ENCODE measurements around the gene PYCARD. TPM values are rescaled to one million over a fixed set of nuclear protein-coding genes. Genes with fewer than 3 reads are reported as not detected.
"Not testable (repeated sequence)": the region's sequence is repeated elsewhere in the genome, so short reads cannot be mapped to it uniquely, and the experiment has no call there.

Gene PYCARD
- total and polyA plus RNA-seq, 8 donors: 3.3 to 27.3 (median 9.6) TPM

DNA sequence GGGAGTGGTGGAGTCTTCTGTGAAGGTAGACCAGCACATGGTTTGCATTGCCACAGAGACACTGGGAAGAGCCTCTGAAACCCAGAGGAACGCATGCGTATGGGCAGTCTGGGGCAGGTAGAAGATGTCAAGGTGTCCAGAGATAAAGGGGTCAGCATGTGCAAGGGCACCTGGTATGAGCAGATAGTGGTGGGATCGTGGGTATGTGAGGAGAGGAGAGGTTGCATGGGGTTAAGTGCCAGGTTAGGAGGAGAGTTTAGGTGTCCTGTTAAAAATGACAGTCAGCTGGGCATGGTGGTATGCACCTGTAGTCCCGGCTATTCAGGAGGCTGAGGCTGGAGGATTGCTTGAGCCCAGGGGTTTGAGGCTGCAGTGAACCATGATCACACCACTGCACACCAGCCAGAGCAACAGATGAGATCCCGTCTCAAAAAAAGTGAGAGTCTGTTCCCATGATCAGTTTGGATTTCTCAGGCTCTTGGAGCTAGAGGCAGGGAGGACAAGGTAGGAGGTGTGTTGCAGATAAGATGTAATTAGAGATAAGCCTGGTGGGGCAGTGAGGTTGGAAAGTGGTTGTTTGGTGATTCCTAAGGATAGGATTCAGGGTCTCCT is 3.0 kb downstream of the PYCARD start:
- no peaks in the 10 kb centered on the region for H3K27me3 ChIP-seq
- H3K4me1 ChIP-seq: peaks cover 0 to 4% (median 0%) of the 10 kb centered on the region in 3 donors
- no peak overlapping the region for H3K4me3 ChIP-seq
- no peak overlapping the region for H3K27ac ChIP-seq
- ATAC-seq (no peak), FAIRE-seq (no peak), DNase-seq (no peak)
- H3K36me3 ChIP-seq: peaks cover 0 to 13% (median 11%) of the 10 kb centered on the region in 3 donors
- WGBS, 2 donors: 86 to 92% methylated on average over 5 of the region's 5 CpGs
- intact Hi-C loops (cut with DNase I): no loop called here
- TF ChIP-seq, protein P1, sequence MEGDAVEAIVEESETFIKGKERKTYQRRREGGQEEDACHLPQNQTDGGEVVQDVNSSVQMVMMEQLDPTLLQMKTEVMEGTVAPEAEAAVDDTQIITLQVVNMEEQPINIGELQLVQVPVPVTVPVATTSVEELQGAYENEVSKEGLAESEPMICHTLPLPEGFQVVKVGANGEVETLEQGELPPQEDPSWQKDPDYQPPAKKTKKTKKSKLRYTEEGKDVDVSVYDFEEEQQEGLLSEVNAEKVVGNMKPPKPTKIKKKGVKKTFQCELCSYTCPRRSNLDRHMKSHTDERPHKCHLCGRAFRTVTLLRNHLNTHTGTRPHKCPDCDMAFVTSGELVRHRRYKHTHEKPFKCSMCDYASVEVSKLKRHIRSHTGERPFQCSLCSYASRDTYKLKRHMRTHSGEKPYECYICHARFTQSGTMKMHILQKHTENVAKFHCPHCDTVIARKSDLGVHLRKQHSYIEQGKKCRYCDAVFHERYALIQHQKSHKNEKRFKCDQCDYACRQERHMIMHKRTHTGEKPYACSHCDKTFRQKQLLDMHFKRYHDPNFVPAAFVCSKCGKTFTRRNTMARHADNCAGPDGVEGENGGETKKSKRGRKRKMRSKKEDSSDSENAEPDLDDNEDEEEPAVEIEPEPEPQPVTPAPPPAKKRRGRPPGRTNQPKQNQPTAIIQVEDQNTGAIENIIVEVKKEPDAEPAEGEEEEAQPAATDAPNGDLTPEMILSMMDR (IDR thresholded peaks at IDR 0.05): no peak
- no peaks in the 10 kb centered on the region for H3K9me3 ChIP-seq

DNA sequence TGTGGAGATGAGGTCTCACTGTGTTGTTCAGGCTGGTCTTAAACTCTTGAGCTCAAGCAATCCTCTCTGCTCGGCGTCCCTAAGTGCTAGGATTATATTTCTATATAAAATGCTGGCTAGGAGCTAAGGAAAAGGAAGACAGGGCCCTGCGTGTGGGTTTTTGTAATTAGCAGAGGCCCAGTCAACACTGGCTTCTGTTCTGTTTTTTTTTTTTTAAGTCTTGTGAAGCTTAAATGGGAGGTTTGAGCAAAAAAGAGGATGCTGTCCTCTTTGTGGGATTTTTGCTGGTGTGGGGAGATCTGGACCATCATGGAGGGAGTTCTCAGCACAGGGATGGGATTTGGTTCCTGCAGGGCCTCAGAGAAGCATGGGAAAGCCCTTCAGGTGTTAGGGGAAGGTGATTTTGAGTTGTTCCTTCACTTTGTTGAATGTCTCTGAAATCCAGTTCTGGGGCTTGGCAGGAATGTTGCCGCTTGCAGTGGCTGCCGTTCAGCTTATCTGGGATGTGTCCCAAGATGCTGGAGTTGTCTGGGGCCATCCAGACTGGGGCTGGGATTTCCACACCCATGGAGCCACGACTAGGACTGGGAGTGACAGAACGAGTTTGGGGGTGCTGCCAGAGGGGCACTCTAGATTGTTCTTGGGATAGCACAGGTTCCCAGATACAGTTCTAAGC is 4.2 kb downstream of the PYCARD start:
- Histone ChIP-seq H3K9me3 (no peaks in the 10 kb centered on the region), H3K27me3 (no peaks in the 10 kb centered on the region), H3K27ac (no peak overlapping the region), H3K4me3 (no peak overlapping the region), H3K4me1 (peaks cover 0 to 4% (median 0%) of the 10 kb centered on the region in 3 donors), H3K36me3 (peaks cover 0 to 21% (median 15%) of the 10 kb centered on the region in 3 donors)
- WGBS, 2 donors: 74 to 87% methylated on average over 7 of the region's 7 CpGs
- no peak for FAIRE-seq
- TF ChIP-seq, protein P1 (IDR thresholded peaks at IDR 0.05): no peak
- intact Hi-C loops (cut with DNase I): no loop called here
- no peak for ATAC-seq
- no peak for DNase-seq

DNA sequence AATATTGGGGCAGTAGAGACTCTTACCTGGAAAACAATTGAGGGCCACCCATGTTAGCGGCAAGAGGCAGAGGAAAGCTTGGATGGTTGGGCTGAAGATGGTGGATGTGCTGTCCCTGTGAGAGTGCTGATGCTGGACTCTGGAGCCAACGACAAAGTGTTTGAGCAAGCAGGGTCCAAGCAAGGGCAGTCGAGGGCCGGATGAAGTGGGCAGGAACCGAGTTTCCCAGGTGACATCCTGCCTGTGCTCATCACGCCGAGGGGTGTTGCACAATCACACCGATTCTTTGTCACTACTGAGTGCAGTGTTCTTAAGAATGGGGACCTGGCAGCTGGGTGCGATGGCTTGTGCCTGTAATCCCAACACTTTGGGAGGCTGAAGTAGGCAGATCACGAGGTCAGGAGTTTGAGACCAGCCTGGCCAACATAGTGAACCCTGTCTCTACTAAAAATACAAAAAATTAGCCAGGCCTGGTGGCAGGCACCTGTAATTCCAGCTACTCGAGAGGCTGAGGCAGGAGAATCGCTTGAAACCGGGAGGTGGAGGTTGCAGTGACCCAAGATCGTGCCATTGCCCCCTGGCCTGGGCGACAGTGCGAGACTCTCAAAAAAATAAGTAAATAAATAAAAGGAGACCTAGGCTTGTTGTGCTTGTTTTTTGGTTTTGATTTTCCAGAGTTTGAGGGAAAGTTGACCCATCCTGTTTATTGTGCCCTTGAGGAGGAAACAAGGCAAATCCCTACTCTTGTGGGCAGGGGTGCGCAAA is 6.1 kb downstream of the PYCARD start:
- no peak overlapping the region for H3K27ac ChIP-seq
- TF ChIP-seq, protein P1 (IDR thresholded peaks at IDR 0.05): no peak
- DNase-seq: peak in 1 of 6 donors; percentile 13
- H3K4me3 ChIP-seq: no peak overlapping the region
- no peaks in the 10 kb centered on the region for H3K9me3 ChIP-seq
- H3K36me3 ChIP-seq: peaks cover 0 to 39% (median 29%) of the 10 kb centered on the region in 3 donors
- peaks cover 0 to 1% (median 0%) of the 10 kb centered on the region in 3 donors for H3K4me1 ChIP-seq
- ATAC-seq: no peak
- H3K27me3 ChIP-seq: no peaks in the 10 kb centered on the region
- WGBS, 2 donors: 92 to 93% methylated on average over 17 of the region's 17 CpGs
- FAIRE-seq: no peak
- intact Hi-C loops (cut with DNase I): no loop called here

DNA sequence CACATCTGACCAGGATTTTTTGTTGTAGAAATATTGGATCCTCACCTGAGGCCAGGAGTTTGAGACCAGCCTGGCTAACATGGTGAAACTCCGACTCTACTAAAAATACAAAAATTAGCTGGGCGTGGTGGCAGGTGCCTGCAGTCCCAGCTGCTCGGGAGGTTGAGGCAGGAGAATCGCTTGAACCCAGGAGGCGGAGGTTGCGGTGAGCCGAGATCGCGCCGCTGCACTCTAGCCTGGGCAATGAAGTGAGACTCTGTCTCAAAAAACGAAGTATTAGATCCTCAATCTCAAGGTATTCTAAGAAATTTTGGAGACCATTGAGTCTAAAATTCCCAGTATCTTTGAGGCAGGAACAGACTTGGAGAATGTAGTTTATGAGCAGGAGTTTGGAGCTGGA is 6.7 kb downstream of the PYCARD start:
- H3K27ac ChIP-seq; ATAC-seq; H3K9me3 ChIP-seq; FAIRE-seq; H3K27me3 ChIP-seq; H3K4me1 ChIP-seq; H3K4me3 ChIP-seq; DNase-seq; intact Hi-C loops (cut with DNase I): not testable (repeated sequence)
- H3K36me3 ChIP-seq: peaks cover 4 to 46% (median 36%) of the 10 kb centered on the region in 3 donors
- 95 to 96% methylated on average over 11 of the region's 11 CpGs for WGBS, 2 donors

DNA sequence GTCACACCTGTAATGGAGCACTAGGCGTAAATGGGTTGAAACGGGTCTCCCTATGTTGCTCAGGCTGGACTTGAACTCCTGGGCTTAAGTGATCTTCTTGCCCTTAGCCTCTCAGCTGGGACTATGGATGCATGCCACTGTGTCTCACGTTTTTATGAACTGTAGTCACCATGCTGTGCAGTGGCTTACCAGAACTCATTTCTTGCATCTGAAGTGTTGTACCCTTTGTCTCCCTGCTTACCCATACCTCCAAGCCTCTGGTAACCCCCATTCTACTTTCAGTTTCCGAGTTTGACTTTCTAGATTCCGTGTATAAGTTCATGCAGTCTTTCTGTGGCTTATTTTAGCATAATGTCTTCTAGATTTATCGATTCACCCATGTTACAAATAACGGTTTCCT is 7.7 kb downstream of the PYCARD start:
- FAIRE-seq: no peak
- intact Hi-C loops (cut with DNase I): no loop called here
- Histone ChIP-seq H3K36me3 (peaks cover 10 to 55% (median 46%) of the 10 kb centered on the region in 3 donors), H3K27ac (no peak overlapping the region), H3K9me3 (no peaks in the 10 kb centered on the region), H3K27me3 (no peaks in the 10 kb centered on the region), H3K4me3 (no peak overlapping the region), H3K4me1 (no peaks in the 10 kb centered on the region)
- 86 to 87% methylated on average over 7 of the region's 7 CpGs for WGBS, 2 donors
- no peak for ATAC-seq
- no peak for DNase-seq
- TF ChIP-seq, protein P1 (IDR thresholded peaks at IDR 0.05): no peak
